ENCODE results near the gene MSI1.

DNA sequence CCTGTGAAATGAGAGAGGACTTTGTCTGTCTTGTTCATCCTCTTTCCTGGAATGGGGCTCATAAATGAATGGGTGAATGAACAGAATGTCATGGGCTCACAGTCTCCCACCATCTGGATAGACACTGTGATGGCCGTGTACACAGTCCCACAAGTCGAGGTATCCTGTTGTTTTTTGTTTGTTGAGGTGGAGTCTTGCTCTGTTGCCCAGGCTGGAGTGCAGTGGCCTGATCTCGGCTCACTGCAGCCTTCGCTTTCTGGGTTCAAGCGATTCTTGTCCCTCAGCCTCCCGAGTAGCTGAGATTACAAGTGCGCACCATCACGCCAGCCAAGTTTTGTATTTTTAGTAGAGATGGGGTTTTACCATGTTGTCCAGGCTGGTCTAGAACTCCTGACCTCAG is 25.3 kb downstream of the MSI1 start:
- TF ChIP-seq, protein P1, sequence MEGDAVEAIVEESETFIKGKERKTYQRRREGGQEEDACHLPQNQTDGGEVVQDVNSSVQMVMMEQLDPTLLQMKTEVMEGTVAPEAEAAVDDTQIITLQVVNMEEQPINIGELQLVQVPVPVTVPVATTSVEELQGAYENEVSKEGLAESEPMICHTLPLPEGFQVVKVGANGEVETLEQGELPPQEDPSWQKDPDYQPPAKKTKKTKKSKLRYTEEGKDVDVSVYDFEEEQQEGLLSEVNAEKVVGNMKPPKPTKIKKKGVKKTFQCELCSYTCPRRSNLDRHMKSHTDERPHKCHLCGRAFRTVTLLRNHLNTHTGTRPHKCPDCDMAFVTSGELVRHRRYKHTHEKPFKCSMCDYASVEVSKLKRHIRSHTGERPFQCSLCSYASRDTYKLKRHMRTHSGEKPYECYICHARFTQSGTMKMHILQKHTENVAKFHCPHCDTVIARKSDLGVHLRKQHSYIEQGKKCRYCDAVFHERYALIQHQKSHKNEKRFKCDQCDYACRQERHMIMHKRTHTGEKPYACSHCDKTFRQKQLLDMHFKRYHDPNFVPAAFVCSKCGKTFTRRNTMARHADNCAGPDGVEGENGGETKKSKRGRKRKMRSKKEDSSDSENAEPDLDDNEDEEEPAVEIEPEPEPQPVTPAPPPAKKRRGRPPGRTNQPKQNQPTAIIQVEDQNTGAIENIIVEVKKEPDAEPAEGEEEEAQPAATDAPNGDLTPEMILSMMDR (IDR thresholded peaks at IDR 0.05), result no peak
- TF ChIP-seq POLR2A (IDR thresholded peaks at IDR 0.05), result no peak

All from ovary (tissue), 3 donors.